Measurements from ENCODE around the gene KIF16B.

KIF16B gene

DNA sequence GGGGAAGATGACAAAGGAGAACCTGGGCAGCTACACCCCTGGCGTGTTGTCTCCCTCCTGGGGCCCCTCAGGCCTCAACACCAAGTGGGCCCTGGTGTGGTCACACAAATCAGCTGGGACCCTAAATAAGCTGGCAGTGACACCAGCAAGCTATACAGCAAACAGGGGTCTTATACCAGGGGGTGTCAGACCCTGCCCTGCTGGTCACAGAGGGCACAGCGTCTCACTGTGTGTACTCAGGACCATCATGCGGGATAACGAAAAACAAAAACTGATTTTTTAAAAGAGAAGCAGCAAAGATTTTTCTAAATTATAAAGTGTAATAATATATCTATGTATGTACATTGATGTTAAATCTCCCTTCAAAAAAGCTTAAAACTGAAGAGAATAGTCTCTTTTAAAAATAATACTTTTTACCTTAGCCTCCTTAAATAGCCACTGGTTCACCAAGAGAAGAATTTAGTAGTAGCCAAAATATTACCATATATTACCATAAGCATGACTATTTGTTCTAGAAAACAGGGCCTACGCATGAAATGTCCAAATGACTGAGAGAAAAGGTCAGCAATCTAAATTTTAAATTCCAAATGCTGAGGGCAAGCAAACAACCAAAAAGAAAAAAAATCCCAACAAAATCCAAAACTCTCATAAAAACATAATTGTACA lies 220.4 kb downstream of the KIF16B start:
- no peak for DNase-seq (ENCODE audit: low read depth, low spot score)
- H3K4me3 ChIP-seq (ENCODE audit: low read length): no peak overlapping the region

DNA sequence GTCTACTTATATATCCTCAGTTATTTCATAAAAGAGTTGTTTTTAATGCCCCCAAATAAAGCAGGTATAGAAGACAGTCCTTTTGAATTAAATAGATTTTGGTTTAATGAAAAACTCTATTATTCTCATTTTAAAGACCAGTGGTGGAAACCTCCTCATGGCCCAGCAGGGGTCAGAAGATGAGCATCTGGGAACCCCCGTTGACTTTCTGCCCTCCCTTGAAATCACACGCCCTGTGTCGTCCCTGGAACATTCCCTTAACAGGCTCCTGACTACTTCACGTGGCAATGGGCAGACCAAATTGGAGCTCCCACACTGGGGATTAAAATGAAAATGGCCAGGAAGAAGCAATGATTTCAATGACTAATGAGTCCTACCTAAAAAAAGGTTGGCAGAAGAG lies 220.9 kb downstream of the KIF16B start:
- no peak overlapping the region for H3K4me3 ChIP-seq (ENCODE audit: low read length)
- no peak for DNase-seq (ENCODE audit: low read depth, low spot score)

DNA sequence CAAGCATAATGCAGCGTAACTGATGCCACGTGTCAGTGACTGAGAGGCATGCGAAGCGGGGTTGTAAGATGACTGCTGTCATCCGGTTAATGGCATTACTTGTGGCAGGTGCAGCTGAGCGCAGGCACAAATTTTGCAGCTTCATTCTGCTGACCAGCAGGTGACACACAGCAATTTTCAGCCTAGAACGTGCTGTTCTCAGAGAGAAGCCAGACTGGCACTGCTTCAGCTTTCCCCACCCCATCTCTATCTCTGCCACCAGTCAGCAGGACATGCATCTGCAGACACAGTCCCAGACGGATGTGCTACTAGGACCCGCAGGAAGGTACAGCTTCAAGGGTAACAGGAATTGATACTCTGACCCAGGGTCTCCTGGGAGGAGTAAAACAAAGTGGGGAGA lies 221.8 kb downstream of the KIF16B start:
- no peak for DNase-seq (ENCODE audit: low read depth, low spot score)

DNA sequence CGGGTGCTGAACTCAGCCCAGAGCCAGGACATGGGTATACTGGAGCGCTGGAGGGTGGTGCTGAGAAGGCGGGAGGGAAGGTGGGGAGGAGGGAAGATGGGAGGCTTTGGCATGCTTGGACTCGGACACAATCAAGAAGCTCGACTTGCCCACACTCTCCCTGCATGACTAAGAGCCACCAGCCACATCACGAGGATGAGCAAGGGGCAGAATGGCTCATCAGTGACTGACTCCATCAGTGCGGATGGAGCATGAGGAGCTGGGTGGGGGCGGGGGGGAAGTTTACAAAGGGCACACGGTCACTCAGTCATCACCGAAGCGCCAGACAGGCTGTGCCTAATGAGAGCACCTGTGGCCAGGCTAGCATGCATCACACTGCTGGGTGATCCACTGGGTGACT lies 222.8 kb downstream of the KIF16B start:
- no peak for DNase-seq (ENCODE audit: low read depth, low spot score)
- H3K4me3 ChIP-seq (ENCODE audit: low read length): no peak overlapping the region

More for the DNA sequence above, 221.8 kb downstream of the KIF16B start:
- no peak overlapping the region for H3K4me3 ChIP-seq (ENCODE audit: low read length)

DNA sequence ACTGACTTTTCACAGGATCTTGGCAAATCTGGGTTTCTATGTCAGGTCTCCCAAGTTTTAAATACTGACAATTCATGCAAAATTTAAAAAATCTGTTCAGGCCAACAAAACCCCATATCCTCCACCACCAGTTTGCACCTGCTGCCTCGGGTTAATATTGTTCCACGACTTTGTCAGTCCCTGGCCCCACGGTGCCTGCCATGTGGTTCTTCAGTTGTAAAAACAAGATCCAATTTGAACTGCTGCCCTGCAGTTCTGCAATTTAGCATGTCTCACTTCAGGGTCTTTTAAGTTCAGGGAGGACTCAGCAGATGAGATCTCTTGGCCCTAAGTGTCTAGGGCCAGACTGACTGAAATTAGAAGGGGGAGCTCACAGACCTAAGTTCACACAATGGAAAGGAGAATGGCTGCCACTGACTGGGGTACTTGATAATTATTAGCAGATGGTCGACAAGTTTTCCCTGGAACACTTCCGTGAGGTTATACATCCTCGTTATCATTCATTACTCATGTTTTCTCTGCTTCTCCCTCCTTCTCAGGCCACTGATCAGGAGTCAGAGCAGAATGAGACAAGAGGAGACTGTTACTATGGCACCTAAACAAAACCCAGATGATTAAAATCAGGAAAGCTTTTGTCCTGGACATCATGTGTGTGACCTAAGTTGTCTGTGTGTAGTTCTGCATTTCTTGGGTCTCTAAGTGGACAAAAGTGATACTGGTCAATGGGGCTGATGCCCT lies 223.6 kb downstream of the KIF16B start:
- no peak for DNase-seq (ENCODE audit: low read depth, low spot score)

DNA sequence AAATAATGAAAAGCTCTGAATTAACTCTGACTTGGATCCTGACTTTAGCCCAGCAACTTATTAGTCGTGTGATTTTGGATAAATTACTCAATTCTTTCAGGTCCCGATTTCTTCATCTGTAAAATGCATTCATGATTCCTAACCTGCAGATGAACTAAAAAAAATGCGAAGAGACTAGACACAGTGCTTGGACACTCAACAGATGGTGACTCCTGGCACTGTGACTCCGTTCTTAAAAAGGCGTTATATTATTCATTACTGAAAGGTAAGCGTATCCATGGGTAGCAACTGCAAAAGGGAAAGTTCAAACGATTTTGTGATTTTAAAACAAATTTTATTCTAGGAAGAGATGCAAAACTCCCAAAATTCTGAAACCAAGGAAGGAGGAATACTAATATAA lies 226.3 kb downstream of the KIF16B start:
- no peak for DNase-seq (ENCODE audit: low read depth, low spot score)
- no peak overlapping the region for H3K4me3 ChIP-seq (ENCODE audit: low read length)

More for the DNA sequence above, 223.6 kb downstream of the KIF16B start:
- no peak overlapping the region for H3K4me3 ChIP-seq (ENCODE audit: low read length)

DNA sequence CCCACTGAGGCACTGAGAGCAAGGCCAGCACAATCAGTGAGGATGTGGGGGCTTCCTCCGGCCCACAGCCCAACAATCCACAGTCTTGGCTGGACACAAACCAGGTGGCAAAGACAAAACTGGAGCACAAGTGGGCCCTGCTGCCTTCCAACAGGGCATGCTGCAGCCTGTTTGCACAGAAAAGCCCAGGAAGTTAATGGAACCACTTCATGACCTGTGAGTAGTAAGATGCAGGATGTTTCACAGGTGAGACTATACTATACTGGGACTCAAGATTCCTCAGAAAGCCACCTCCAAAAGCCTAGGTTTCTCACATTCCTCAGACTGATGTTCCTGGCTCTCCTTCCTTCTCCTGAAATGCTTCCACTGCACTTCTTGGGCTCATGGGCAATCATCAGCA lies 235.5 kb downstream of the KIF16B start:
- no peak overlapping the region for H3K4me3 ChIP-seq (ENCODE audit: low read length)
- DNase-seq (ENCODE audit: low read depth, low spot score): no peak

DNA sequence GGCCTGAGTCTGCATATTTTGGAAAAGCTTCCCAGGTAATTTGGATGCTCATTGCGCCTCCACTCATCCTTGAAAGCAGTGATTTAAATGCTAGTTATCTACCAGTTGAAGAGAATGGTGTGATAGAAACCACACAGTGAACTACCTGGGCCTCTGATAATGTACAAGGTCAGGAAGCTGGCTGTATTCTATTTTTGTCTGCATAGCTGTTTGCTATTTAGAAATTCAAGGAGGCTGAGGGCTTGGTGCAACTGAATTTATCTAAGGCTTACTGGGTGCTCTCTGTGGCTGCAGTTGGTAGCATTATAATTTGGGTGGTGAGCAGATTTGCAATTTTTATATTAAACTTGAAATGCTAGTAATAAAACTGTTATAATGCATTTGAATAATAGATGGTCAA lies 245.6 kb downstream of the KIF16B start:
- DNase-seq (ENCODE audit: low read depth, low spot score): no peak
- H3K4me3 ChIP-seq (ENCODE audit: low read length): no peak overlapping the region

DNA sequence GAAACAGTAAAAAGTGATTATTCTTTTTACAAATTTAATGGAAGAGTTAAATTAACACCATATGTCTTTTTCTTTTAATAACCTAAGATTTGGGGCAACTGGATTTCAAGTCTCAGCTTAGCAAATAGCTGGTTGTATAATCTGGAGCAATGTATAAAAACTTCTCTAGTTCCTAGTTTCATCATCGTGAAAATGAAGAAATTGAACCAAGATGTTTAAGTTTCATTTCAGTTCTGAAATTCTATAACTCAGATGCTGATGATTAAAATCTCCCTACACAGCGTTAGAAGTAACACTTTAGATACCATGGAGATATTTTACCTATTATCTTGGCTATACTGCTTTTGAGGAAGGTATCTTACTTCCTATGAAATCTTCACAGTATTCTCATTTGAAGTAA lies 252.0 kb downstream of the KIF16B start:
- no peak for DNase-seq (ENCODE audit: low read depth, low spot score)
- H3K4me3 ChIP-seq (ENCODE audit: low read length): no peak overlapping the region

DNA sequence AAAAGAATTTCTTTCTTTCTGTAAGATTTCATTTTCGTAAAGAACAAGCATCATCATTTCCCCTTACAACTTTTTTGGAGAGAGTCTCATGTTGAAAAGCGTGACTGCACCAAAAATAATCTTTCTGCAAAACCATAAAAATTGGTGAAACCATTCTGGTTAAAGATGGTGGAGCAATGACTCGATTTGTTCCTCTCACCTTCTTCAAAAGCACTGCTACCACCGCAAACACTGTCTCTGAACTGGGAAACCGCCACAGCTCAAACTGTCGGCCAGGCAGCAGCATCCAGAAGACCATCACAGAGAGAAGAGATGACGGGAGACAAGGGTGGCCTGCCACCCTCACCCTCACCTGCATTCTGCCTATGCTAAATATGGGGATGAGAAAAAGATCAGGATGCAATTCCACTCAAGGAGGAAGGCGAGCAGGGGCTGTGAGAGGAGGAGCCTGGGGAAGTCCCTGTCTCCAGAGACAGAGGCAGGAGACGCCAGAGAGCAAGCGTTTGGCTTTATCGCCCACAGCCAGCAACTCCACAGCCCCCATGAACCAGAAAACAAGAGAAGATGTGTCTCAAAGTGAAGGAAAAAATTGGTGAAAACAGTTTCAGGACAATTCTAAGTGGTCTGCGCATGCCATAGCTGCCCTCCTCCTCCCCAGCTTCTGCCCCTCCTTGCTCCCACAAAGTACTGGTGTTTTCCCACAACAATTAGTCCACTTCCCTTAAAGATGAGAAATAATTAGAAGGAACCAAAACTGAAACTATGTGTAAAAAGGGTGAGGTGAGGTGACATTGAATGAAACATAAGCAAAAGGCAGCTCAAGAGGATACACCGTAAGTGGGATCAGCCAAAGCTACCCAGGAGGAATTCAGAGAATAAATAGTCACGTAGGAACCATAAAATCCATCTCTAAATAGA lies 255.5 kb downstream of the KIF16B start:
- H3K4me3 ChIP-seq (ENCODE audit: low read length): no peak overlapping the region
- DNase-seq (ENCODE audit: low read depth, low spot score): no peak

DNA sequence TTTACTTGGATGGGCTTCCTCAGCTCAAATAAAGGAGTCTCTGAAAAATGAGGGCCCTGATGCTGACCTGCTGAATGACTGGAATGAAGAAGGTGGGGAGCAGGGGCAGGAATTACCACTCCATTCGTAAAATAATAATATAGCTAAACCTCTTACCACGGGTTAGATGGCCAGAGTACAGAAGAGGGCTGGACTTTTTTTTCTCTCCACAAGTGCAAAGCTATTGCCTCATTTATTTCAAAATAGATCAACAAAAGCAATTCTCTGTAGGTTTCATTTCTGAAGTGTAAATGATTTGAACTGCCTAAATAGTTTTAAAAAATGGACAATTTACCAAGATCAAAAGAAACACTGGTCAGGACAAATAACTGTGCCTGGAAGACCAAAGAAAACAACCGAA lies 256.7 kb downstream of the KIF16B start:
- no peak for DNase-seq (ENCODE audit: low read depth, low spot score)

DNA sequence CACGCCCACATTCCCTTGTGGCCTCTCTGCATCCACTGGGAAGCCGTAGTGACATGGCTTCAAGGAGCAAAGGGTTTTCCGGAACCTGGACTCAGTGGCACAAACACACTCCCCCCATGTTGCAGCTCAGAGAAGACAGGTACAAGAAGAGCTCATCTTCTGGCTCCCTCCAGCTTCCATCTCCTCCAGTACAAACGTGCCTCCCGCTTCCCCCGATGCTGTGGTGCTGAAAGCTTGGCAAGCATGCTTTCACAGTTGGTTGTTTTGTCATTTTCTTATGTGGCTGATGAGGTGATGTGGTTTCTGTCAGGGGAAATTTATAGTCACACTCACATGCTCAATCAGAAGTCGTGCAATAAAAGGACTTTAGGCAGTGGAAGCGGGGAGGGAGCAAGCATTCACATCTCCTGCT lies 258.5 kb downstream of the KIF16B start:
- no peak overlapping the region for H3K4me3 ChIP-seq (ENCODE audit: low read length)
- no peak for DNase-seq (ENCODE audit: low read depth, low spot score)

More for the DNA sequence above, 256.7 kb downstream of the KIF16B start:
- no peak overlapping the region for H3K4me3 ChIP-seq (ENCODE audit: low read length)

DNA sequence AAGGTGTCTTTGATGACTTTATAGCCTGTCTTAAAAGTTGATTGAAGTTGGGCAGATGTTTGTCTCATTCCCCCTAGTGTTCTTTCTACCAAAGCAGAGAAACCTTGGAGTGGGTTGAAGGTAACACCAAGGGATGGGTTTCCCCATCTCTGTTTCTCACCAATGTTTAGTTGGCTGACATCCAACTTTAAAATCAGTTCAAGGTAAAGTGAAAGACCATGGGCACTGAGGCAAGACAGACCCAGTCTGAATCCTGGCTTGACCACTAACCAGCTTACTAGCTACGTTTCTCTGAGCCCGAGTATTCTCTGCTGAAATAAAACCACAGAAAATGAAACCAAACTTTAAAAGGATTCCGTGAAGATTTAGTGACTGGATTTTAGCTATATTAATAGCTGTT lies 258.9 kb downstream of the KIF16B start:
- DNase-seq (ENCODE audit: low read depth, low spot score): no peak
- no peak overlapping the region for H3K4me3 ChIP-seq (ENCODE audit: low read length)

DNA sequence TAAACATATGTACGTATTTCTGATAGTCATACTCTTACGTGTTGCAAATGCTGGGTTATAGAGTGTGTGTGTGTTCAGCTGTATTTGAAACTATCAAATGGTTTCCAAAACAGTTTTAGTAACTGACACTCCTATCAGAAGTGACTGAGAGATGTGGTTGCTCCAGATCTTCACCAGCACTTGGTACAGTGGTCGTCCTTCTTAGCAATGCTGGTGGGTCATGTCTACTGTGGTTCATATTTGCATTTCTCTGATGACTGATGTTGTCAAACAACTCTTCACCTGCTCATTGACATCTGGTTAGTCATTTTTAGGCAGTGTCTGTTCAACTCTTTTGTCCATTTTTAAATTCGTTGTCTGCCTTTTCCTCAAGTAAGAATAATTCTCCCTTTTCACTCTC lies 259.3 kb downstream of the KIF16B start:
- H3K4me3 ChIP-seq (ENCODE audit: low read length): no peak overlapping the region
- no peak for DNase-seq (ENCODE audit: low read depth, low spot score)

DNA sequence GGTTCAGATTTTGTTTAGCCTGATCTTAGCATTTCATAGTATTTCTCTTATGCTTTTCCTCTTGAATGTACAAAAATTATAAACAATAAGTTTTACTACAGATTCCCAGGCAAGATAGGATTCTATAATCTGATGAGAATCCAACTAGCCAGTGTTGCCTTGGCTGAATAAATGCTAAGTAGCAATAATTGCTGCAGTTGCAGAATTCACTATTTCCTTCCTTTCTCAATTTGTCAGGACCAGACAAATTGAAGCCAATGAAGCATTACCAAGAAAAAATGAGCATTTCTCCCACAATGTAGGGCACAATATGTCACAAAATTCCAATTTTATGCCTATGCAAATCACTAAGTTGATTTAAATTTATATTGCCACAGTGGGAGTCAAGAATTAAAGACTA lies 260.2 kb downstream of the KIF16B start:
- DNase-seq (ENCODE audit: low read depth, low spot score): no peak
- H3K4me3 ChIP-seq (ENCODE audit: low read length): no peak overlapping the region

DNA sequence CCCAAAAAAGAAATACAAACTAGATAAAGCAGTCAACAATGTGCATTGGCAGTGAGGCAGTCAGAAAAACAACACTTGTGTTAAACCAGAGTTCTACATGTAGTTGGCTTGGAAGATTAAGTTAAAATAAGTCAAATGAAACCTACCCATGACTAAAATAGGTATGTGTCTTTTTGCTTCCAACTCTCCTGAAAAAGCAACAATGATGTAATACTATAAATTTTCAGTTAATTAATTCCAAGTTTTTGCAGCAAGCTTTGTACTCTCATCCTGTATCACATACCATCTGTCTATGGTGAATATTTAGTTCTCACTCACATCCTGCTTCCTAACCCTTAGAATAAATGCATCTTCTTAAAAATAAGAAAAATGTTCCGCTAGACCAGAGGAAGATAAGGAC lies 261.5 kb downstream of the KIF16B start:
- DNase-seq (ENCODE audit: low read depth, low spot score): no peak
- no peak overlapping the region for H3K4me3 ChIP-seq (ENCODE audit: low read length)

DNA sequence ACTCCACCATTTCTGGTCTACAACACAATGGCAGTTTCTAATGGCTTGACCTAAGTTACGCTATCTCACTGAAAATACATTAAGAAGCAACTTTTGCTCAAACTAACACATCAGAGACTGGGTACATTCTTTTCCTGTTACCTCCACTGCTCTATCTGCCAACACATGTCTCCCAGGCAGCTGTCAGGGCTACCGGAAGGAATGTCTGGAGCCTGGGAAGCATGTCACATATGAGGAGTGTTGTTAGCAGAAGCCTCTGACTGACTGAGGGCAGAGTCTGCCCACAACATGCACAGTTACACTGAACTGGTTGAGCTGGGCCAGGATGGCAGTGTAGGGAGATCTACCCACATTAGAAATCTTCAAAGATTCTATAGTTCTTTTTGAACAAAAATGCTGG lies 264.5 kb downstream of the KIF16B start:
- no peak overlapping the region for H3K4me3 ChIP-seq (ENCODE audit: low read length)
- no peak for DNase-seq (ENCODE audit: low read depth, low spot score)

DNA sequence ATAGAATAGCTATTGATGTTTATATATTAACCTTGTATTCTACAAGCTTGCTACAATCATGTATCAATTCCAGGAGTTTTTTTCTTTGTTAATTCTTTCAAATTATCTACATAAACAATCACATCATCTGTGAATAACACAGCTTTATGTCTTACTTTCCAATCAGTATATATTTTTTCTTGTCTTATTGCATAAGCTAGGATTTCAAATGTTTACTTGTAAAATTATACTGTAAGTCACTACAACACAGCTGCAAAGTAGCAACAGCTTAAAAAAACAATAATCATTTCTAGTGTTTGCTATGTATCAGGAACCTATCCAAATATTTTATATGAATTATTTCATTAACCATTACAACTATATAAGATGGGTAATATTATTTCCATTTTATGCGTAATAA lies 270.4 kb downstream of the KIF16B start:
- H3K4me3 ChIP-seq (ENCODE audit: low read length): no peak overlapping the region
- DNase-seq (ENCODE audit: low read depth, low spot score): no peak

DNA sequence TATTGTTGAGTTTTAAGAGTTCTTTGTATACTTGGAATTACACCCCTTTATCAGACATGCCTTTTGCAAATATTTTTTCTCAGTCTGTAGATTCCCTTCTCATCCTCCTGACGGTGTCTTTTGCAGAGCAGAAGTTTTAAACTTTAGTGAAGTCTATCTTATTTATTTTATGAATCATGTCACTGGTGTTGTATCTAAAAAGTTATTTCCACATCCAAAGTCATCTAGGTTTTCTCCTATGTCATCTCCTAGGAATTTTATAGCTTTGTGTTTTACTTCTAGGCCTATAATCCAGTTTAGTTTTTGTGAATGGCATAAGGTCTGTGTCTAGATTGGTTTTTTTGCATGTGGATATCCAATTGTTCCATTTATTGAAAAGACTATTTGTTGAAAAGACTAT lies 271.3 kb downstream of the KIF16B start:
- no peak for DNase-seq (ENCODE audit: low read depth, low spot score)
- no peak overlapping the region for H3K4me3 ChIP-seq (ENCODE audit: low read length)

DNA sequence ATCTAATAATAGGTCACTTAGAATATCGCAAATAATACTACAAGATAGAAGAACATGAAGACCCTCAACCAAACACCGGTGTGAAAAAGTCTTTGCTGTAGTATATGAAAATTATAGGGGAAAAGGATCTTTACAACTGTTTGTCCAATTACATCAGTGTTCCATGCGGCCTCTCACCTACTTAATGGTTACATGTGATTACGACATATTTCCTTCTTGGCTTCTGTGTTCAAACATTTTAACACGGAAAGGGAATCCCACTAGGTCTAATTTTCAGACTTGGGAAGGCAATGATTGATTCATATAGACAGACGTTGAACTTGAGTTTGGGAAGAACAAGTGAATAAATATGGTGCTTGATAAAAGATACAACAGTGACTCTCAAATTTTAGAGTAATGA lies 273.4 kb downstream of the KIF16B start:
- DNase-seq (ENCODE audit: low read depth, low spot score): no peak
- H3K4me3 ChIP-seq (ENCODE audit: low read length): no peak overlapping the region
